SK-N-SH (cell line): ENCODE data around the gene ADGB.

ENCODE experiments used
- CTCF ChIP-seq: fragments of 200-600 bp; sonication (generic); IDR thresholded peaks from 2 replicates; pipeline ENCODE4 v1.6.1; 2017; ENCODE audit warnings: antibody characterized with exemption, mild to moderate bottlenecking, moderate library complexity
- GATA2 ChIP-seq: sonication (generic); formaldehyde crosslinking; IDR thresholded peaks from 2 replicates; pipeline ENCODE4 v1.5.0; 2020; ENCODE audit warnings: mild to moderate bottlenecking, missing genetic modification reagents
- RXRA ChIP-seq: IDR thresholded peaks from 2 replicates; pipeline ENCODE4 v1.4.0; 2012; ENCODE audit warnings: low read depth, mild to moderate bottlenecking, borderline replicate concordance

GRCh38 chr6:146601352-146601751 lies 2.6 kb downstream of the ADGB start:
- TF ChIP-seq CTCF (no peak), GATA2 (no peak), RXRA (no peak)
